HUES64 (cell line): ENCODE data around the gene RPLP2.

Experiments used
- H3K27ac ChIP-seq: 2 replicates; pipeline ENCODE4 v1.7.0; 2013; ENCODE audit warnings: low read depth, low read length, inconsistent platforms
- H3K27me3 ChIP-seq: 2 replicates; pipeline ENCODE4 v1.6.1; 2013; ENCODE audit warnings: mild to moderate bottlenecking, low read length; ENCODE audit not compliant: insufficient read depth
- H3K36me3 ChIP-seq: 2 replicates; pipeline ENCODE4 v1.6.1; 2013; ENCODE audit warnings: mild to moderate bottlenecking, low read length; ENCODE audit not compliant: insufficient read depth
- H3K4me1 ChIP-seq: 2 replicates; pipeline ENCODE4 v1.6.1; 2013; ENCODE audit warnings: mild to moderate bottlenecking, low read length, moderate library complexity; ENCODE audit not compliant: insufficient read depth
- H3K4me3 ChIP-seq: 2 replicates; pipeline ENCODE4 v1.5.1; 2013; ENCODE audit warnings: mild to moderate bottlenecking, low read length, moderate library complexity
- H3K9ac ChIP-seq: 2 replicates; pipeline ENCODE4 v1.6.1; 2013; ENCODE audit warnings: mild to moderate bottlenecking, low read depth, low read length
- H3K9me3 ChIP-seq: 2 replicates; pipeline ENCODE4 v1.6.1; 2013; ENCODE audit warnings: low read depth, low read length; ENCODE audit not compliant: insufficient read depth
- WGBS: fragments of 150-250, 120-280 bp; methylation state at CpG from one replicate; pipeline ENCODE4 v1.1.7; 2013; ENCODE audit warnings: missing lambda C conversion rate; 5-methylcytosine and 5-hydroxymethylcytosine counted together

The RPLP2 gene

GRCh38 chr11:859394-860131 lies 49.8 kb downstream of the RPLP2 start:
- Histone ChIP-seq H3K9ac (no peak overlapping the region), H3K27me3 (no peaks in the 10 kb centered on the region), H3K9me3 (no peaks in the 10 kb centered on the region), H3K36me3 (no peaks in the 10 kb centered on the region), H3K27ac (no peak overlapping the region), H3K4me1 (peaks cover 22% of the 10 kb centered on the region), H3K4me3 (no peak overlapping the region)
- WGBS, result 86% methylated on average over 26 of the region's 31 CpGs

GRCh38 chr11:860234-861104 lies 50.7 kb downstream of the RPLP2 start:
- 86% methylated on average over 21 of the region's 21 CpGs for WGBS
- no peaks in the 10 kb centered on the region for H3K27me3 ChIP-seq
- no peak overlapping the region for H3K27ac ChIP-seq
- no peaks in the 10 kb centered on the region; the same call in 1 of the 2 replicates for H3K36me3 ChIP-seq
- H3K4me1 ChIP-seq, result peaks cover 22% of the 10 kb centered on the region
- no peak overlapping the region for H3K9ac ChIP-seq
- no peaks in the 10 kb centered on the region for H3K9me3 ChIP-seq
- no peak overlapping the region for H3K4me3 ChIP-seq

- Histone ChIP-seq H3K27me3 (no peaks in the 10 kb centered on the region), H3K4me1 (peaks cover 22% of the 10 kb centered on the region)
- 93% methylated on average over 14 of the region's 14 CpGs for WGBS
Observed at GRCh38 chr11:861105-861479, 51.3 kb downstream of the RPLP2 start.

GRCh38 chr11:862081-862661 lies 52.4 kb downstream of the RPLP2 start:
- H3K4me1 ChIP-seq, result peaks cover 19% of the 10 kb centered on the region
- no peaks in the 10 kb centered on the region for H3K27me3 ChIP-seq
- no peak overlapping the region for H3K9ac ChIP-seq
- H3K4me3 ChIP-seq, result peak overlapping the region; percentile 15; the same call in 1 of the 2 replicates
- peaks cover 6% of the 10 kb centered on the region; the same call in 1 of the 2 replicates for H3K36me3 ChIP-seq
- WGBS, result 30% methylated on average over 20 of the region's 20 CpGs
- H3K9me3 ChIP-seq, result no peaks in the 10 kb centered on the region
- no peak overlapping the region; the same call in 1 of the 2 replicates for H3K27ac ChIP-seq

More at GRCh38 chr11:861105-861479, 51.3 kb downstream of the RPLP2 start:
- H3K27ac ChIP-seq, result no peak overlapping the region
- H3K9ac ChIP-seq, result no peak overlapping the region
- H3K9me3 ChIP-seq, result no peaks in the 10 kb centered on the region
- no peak overlapping the region for H3K4me3 ChIP-seq
- H3K36me3 ChIP-seq, result peaks cover 3% of the 10 kb centered on the region; the same call in 1 of the 2 replicates
